HepG2 (cell line): Measurements from ENCODE around the gene CBX5. TPM values are rescaled to one million over a fixed set of nuclear protein-coding genes. Genes with fewer than 3 reads are reported as not detected.

Experiments used
- ATAC-seq: fragments of 200-7000 bp; cut with Tn5 transposase; 3 replicates; pipeline ENCODE4 v1.9.1; 2020; ENCODE audit warnings: mild to moderate bottlenecking, moderate library complexity
- BruUV-seq: library from RNA; stranded (reverse); fragments of 400-500 nt; replicated peaks from 2 replicates; lab custom pipeline; 2021; lab: Mats Ljungman, UMichigan
- CTCF ChIA-PET: fragments of 300-600 bp; formaldehyde crosslinking; extraction: SDS; loops from one replicate; lab custom pipeline; 2021; ENCODE audit warnings: low total read pairs, inconsistent platforms, low intra/inter-chr PET ratio; lab: Yijun Ruan, JAX
- POLR2A ChIA-PET: fragments of 350-600 bp; sonication (Branson Sonifier 250); formaldehyde crosslinking; loops from one replicate; lab custom pipeline; 2020; ENCODE audit warnings: antibody characterized with exemption, inconsistent platforms; lab: Yijun Ruan, JAX
- DNase-seq: peaks from one replicate; pipeline ENCODE4 v3.0.0-alpha.2; 2015; ENCODE audit warnings: low spot score
- FAIRE-seq: peaks from 3 replicates; lab custom pipeline; 2011; peaks lifted over from hg19 to GRCh38; lab: Jason Lieb, UNC
- H2AFZ ChIP-seq: one replicate; pipeline ENCODE4 v1.6.1; 2011; ENCODE audit warnings: low read length, inconsistent platforms
- H3K27ac ChIP-seq: fragments of 300-600 bp; 3 replicates; pipeline ENCODE4 v1.8.0; 2011; ENCODE audit warnings: mixed run types, mild to moderate bottlenecking, mixed read lengths, low read length, inconsistent platforms; ENCODE audit not compliant: insufficient read depth; ENCODE audit errors: extremely low read length
- H3K27me3 ChIP-seq, 2 experiments: fragments of 200-600 bp in 1 of 2; 2 replicates in 1 of 2; 3 replicates in 1 of 2; pipeline versions ENCODE4 v1.6.0 to v1.8.0; 2011; ENCODE audit warnings: low read length in 2 of 2, mild to moderate bottlenecking in 2 of 2, moderate library complexity in 2 of 2, inconsistent platforms in 1 of 2; ENCODE audit not compliant: insufficient read depth in 2 of 2, control insufficient read depth in 1 of 2
- H3K36me3 ChIP-seq, 2 experiments: fragments of 200-600 bp in 1 of 2; replicated peaks in 1 of 2; 2 replicates in 1 of 2; 3 replicates in 1 of 2; pipeline versions ENCODE4 v1.5.1 to v1.8.0; 2011; ENCODE audit warnings: low read length in 2 of 2, inconsistent platforms in 1 of 2; ENCODE audit not compliant: insufficient read depth in 2 of 2, control insufficient read depth in 1 of 2
- H3K4me1 ChIP-seq: 2 replicates; pipeline ENCODE4 v1.5.1; 2012; ENCODE audit warnings: low read length, inconsistent platforms; ENCODE audit not compliant: insufficient read depth
- H3K4me2 ChIP-seq: 2 replicates; pipeline ENCODE4 v1.6.0; 2011; ENCODE audit warnings: low read depth, low read length, inconsistent platforms
- H3K4me3 ChIP-seq, 3 experiments: fragments of 200-600 bp in 1 of 3; sonication (generic), shearing (Covaris generic) in 1 of 3; replicated peaks in 1 of 3; 2 replicates each; pipeline ENCODE4 v1.5.1; 2011 to 2016; ENCODE audit warnings: low read length in 3 of 3, inconsistent platforms in 2 of 3, low read depth in 2 of 3, mild to moderate bottlenecking in 2 of 3, control low read depth in 1 of 3, mixed read lengths in 1 of 3; ENCODE audit not compliant: insufficient read depth in 1 of 3
- H3K79me2 ChIP-seq: one replicate; pipeline ENCODE4 v1.6.1; 2011; ENCODE audit warnings: low read length, inconsistent platforms; ENCODE audit not compliant: insufficient read depth
- H3K9ac ChIP-seq: 2 replicates; pipeline ENCODE4 v1.6.0; 2011; ENCODE audit warnings: mild to moderate bottlenecking, low read depth, low read length, inconsistent platforms; ENCODE audit not compliant: insufficient read depth
- H3K9me3 ChIP-seq: 2 replicates; pipeline ENCODE4 v1.5.1; 2012; ENCODE audit warnings: mild to moderate bottlenecking, low read length
- H4K20me1 ChIP-seq: 2 replicates; pipeline ENCODE4 v1.6.0; 2011; ENCODE audit warnings: inconsistent platforms, mild to moderate bottlenecking, low read length, moderate library complexity; ENCODE audit not compliant: insufficient read depth
- ARHGAP35 ChIP-seq: sonication (generic); formaldehyde crosslinking; IDR thresholded peaks from 2 replicates; pipeline ENCODE4 v1.9.0; 2022; ENCODE audit warnings: mild to moderate bottlenecking, inconsistent platforms, moderate library complexity, missing genetic modification reagents, borderline replicate concordance
- ESRRA ChIP-seq: sonication (generic); formaldehyde crosslinking; IDR thresholded peaks from 2 replicates; pipeline ENCODE4 v1.5.1; 2020; ENCODE audit warnings: mild to moderate bottlenecking, low read depth, missing genetic modification reagents
- FOSL1 ChIP-seq: sonication (generic); formaldehyde crosslinking; IDR thresholded peaks from 2 replicates; pipeline ENCODE4 v1.9.0; 2021; ENCODE audit warnings: missing genetic modification reagents, borderline replicate concordance
- GLMP ChIP-seq: sonication (generic); formaldehyde crosslinking; IDR thresholded peaks from 2 replicates; pipeline ENCODE4 v1.9.0; 2021; ENCODE audit warnings: missing genetic modification reagents, mild to moderate bottlenecking, borderline replicate concordance
- KAT2B ChIP-seq: fragments of 150-350 bp; IDR thresholded peaks from 2 replicates; pipeline ENCODE4 v1.6.1; 2014; ENCODE audit warnings: low read depth, low read length, borderline replicate concordance
- MTERF4 ChIP-seq: sonication (generic); formaldehyde crosslinking; IDR thresholded peaks from 2 replicates; pipeline ENCODE4 v1.8.0; 2023; ENCODE audit warnings: mild to moderate bottlenecking, missing genetic modification reagents
- REL ChIP-seq: sonication (generic); formaldehyde crosslinking; conservative IDR thresholded peaks from 2 replicates; pipeline ENCODE4 v1.8.0; 2022; ENCODE audit warnings: mild to moderate bottlenecking, missing genetic modification reagents, moderate library complexity
- SAP130 ChIP-seq: IDR thresholded peaks from 2 replicates; pipeline ENCODE4 v1.6.1; 2016; ENCODE audit warnings: low read depth
- SRSF4 ChIP-seq: fragments of 200-400 bp; formaldehyde crosslinking; IDR thresholded peaks from one replicate; pipeline ENCODE4 v1.6.1; 2018; ENCODE audit warnings: mild to moderate bottlenecking, low read depth, low read length, moderate library complexity; ENCODE audit not compliant: poor library complexity, severe bottlenecking
- ZFP37 ChIP-seq: sonication (generic); formaldehyde crosslinking; IDR thresholded peaks from 2 replicates; pipeline ENCODE4 v1.4.0; 2020; ENCODE audit warnings: missing genetic modification reagents, borderline replicate concordance
- ZNF441 ChIP-seq: sonication (generic); formaldehyde crosslinking; IDR thresholded peaks from 2 replicates; pipeline ENCODE4 v1.7.0; 2021; ENCODE audit warnings: missing genetic modification reagents, borderline replicate concordance
- ZNF597 ChIP-seq: sonication (generic); formaldehyde crosslinking; IDR thresholded peaks from 2 replicates; pipeline ENCODE4 v1.5.0; 2020; ENCODE audit warnings: missing genetic modification reagents
- WGBS: methylation state at CpG from one replicate; pipeline ENCODE4 v1.1.6; 2017; ENCODE audit warnings: low lambda C conversion rate; 5-methylcytosine and 5-hydroxymethylcytosine counted together
- in situ Hi-C: cut with HindIII; loops from 2 replicates; pipeline ENCODE4 v1.10.0; 2017; ENCODE audit warnings: low pct_unique_long_range_greater_than_20kb; ENCODE audit not compliant: extremely low pct_ligation_motif_present
- intact Hi-C: fragments of 100-400 bp; cut with micrococcal nuclease; formaldehyde crosslinking; loops from one replicate; pipeline ENCODE4 v1.10.0; 2022; ENCODE audit not compliant: unreplicated experiment
- polyA plus RNA-seq, 8 experiments: library from polyadenylated mRNA; depleted of rRNA in 3 of 8; stranded (reverse) in 7 of 8; unstranded in 1 of 8; fragments of >200 nt; fragmentation: Illumina TruSeq in 4 of 8; extraction: Trizol in 4 of 8; gene quantifications; 2 replicates each; pipeline versions ENCODE4 v1.2.1 to v1.2.3, GENCODE V29; 2011 to 2016; ENCODE audit warnings: low read depth in 4 of 8, missing spikeins in 1 of 8, mixed read lengths in 1 of 8; ENCODE audit not compliant: insufficient read depth in 1 of 8
- total RNA-seq, 5 experiments: library from RNA; depleted of rRNA; stranded (reverse); fragments of >200 nt; fragmentation: Illumina TruSeq; extraction: Trizol; gene quantifications; 2 replicates each; pipeline ENCODE4 v1.2.3, GENCODE V29; 2016; ENCODE audit warnings: low read depth in 1 of 5
- TF ChIP-seq, protein P1 (sequence below): sonication (generic); formaldehyde crosslinking; IDR thresholded peaks from 2 replicates; pipeline ENCODE4 v1.4.0; 2020; ENCODE audit warnings: mild to moderate bottlenecking, missing genetic modification reagents
- TF ChIP-seq, protein P2 (sequence below): sonication (generic); formaldehyde crosslinking; IDR thresholded peaks from 2 replicates; pipeline ENCODE4 v1.5.0; 2020; ENCODE audit warnings: missing genetic modification reagents
- TF ChIP-seq, protein P3 (sequence below): sonication (generic); formaldehyde crosslinking; IDR thresholded peaks from 2 replicates; pipeline ENCODE4; 2020; ENCODE audit warnings: missing genetic modification reagents, mild to moderate bottlenecking, borderline replicate concordance

CBX5 gene
- total and polyA plus RNA-seq, 2 of the 13 experiments (the other 11 are each of a cell fraction or from before 2014, with no cell fraction given): 16.0 to 22.2 TPM

GRCh38 chr12:54197010-54197409 is 82.9 kb downstream of the CBX5 start (continued):
- TF ChIP-seq, protein P1, sequence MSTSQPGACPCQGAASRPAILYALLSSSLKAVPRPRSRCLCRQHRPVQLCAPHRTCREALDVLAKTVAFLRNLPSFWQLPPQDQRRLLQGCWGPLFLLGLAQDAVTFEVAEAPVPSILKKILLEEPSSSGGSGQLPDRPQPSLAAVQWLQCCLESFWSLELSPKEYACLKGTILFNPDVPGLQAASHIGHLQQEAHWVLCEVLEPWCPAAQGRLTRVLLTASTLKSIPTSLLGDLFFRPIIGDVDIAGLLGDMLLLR (CRISPR knock-in tag): no peak
- TF ChIP-seq, protein P2, sequence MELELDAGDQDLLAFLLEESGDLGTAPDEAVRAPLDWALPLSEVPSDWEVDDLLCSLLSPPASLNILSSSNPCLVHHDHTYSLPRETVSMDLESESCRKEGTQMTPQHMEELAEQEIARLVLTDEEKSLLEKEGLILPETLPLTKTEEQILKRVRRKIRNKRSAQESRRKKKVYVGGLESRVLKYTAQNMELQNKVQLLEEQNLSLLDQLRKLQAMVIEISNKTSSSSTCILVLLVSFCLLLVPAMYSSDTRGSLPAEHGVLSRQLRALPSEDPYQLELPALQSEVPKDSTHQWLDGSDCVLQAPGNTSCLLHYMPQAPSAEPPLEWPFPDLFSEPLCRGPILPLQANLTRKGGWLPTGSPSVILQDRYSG (CRISPR knock-in tag): no peak

DNA sequence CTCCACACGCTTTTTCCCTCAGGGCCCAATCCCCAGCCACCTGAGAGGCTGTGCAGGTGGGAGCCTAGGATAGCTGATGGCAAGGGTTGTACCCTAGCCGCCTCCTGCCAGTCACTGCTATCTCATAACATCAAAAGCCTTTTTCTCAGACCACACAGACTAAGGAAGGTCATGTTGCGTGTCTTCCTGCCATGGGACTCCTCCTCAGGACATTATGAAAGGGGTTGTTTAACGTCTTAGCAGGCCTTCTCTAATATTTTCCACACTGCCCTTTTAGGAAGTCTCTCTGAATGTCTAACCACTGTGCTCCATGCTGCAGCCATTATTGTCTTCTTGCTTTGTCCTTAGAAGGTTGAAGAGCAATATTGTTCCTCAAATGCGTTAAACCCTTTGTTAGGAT is 83.5 kb downstream of the CBX5 start:
- WGBS: 26% methylated on average over 4 of the region's 5 CpGs
- Histone ChIP-seq H3K36me3 (no peaks in the 10 kb centered on the region), H3K9me3 (no peaks in the 10 kb centered on the region), H3K27me3 (peaks cover 0 to 36% of the 10 kb centered on the region in 2 experiments; a peak in 3 of 5 replicates), H3K27ac (no peak overlapping the region), H3K4me2 (no peak overlapping the region), H4K20me1 (no peaks in the 10 kb centered on the region), H2AFZ (no peak overlapping the region), H3K4me3 (no peak overlapping the region), H3K79me2 (no peaks in the 10 kb centered on the region), H3K4me1 (peaks cover 19% of the 10 kb centered on the region), H3K9ac (no peak overlapping the region)
- ChIA-PET CTCF (no interaction called here), POLR2A (no interaction called here)
- no TSS peak for BruUV-seq
- intact Hi-C loops (no loop called here), in situ Hi-C loops (no loop called here)
- ATAC-seq (no peak), DNase-seq (no peak), FAIRE-seq (no peak)
- no peak for TF ChIP-seq ESRRA (CRISPR knock-in tag)
- TF ChIP-seq, protein P3, sequence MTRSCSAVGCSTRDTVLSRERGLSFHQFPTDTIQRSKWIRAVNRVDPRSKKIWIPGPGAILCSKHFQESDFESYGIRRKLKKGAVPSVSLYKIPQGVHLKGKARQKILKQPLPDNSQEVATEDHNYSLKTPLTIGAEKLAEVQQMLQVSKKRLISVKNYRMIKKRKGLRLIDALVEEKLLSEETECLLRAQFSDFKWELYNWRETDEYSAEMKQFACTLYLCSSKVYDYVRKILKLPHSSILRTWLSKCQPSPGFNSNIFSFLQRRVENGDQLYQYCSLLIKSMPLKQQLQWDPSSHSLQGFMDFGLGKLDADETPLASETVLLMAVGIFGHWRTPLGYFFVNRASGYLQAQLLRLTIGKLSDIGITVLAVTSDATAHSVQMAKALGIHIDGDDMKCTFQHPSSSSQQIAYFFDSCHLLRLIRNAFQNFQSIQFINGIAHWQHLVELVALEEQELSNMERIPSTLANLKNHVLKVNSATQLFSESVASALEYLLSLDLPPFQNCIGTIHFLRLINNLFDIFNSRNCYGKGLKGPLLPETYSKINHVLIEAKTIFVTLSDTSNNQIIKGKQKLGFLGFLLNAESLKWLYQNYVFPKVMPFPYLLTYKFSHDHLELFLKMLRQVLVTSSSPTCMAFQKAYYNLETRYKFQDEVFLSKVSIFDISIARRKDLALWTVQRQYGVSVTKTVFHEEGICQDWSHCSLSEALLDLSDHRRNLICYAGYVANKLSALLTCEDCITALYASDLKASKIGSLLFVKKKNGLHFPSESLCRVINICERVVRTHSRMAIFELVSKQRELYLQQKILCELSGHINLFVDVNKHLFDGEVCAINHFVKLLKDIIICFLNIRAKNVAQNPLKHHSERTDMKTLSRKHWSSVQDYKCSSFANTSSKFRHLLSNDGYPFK (CRISPR knock-in tag): no peak
- no peak for TF ChIP-seq FOSL1
- no peak for TF ChIP-seq REL (CRISPR knock-in tag)
- TF ChIP-seq ZFP37 (CRISPR knock-in tag): no peak
- TF ChIP-seq SAP130 (CRISPR knock-in tag): no peak
- TF ChIP-seq SRSF4: no peak
- TF ChIP-seq MTERF4 (CRISPR knock-in tag): no peak
- no peak for TF ChIP-seq ZNF441
- no peak for TF ChIP-seq ZNF597 (CRISPR knock-in tag)
- no peak for TF ChIP-seq ARHGAP35 (CRISPR knock-in tag)
- no peak for TF ChIP-seq KAT2B
- TF ChIP-seq GLMP (CRISPR knock-in tag): no peak
